ENCODE results near the gene CST9. TPM values are rescaled to one million over a fixed set of nuclear protein-coding genes. Genes with fewer than 3 reads are reported as not detected.

The CST9 gene
- total RNA-seq, 4 donors from 2014 or later = 0.44 TPM; not detected in 3

DNA sequence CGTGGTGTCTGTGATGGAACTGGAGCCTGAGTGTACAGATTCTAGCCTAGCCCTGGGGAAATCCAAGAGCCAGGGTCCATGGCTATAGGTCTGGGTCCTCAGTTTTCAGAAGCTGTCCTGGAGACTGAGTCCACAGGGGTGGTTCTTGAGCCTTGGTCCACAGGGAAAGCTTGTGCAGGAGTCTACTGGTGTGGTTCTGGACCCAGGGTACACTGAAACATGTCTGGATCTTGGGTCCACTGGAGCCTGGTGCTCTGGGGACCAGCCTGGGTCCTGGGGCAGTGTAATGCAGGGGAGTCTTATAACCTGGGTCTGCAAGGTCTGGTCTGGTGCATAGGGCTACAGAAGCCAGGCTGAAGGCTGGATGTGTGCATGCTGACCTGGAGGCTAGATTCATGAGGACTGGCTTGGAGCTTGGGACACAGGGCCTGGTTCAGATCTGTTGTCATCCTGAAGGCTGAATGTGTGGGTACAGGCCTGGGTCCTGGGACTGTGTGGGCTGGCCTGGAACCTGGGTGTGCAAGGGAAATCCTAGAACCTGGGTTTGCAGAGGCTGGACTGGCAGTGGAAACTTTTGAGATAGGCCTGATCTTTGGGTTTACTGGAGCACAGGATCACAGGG, 42.9 kb downstream of the CST9 start:
- TF ChIP-seq POLR2A (IDR thresholded peaks at IDR 0.05) (no peak), EP300 (IDR thresholded peaks at IDR 0.05) (no peak), CTCF (IDR thresholded peaks at IDR 0.05) (no peak)
- peaks cover 0 to 42% (median 5%) of the 10 kb centered on the region in 4 donors for H3K9me3 ChIP-seq
- no peak overlapping the region for H3K27ac ChIP-seq
- no peaks in the 10 kb centered on the region for H3K36me3 ChIP-seq
- H3K4me1 ChIP-seq = no peaks in the 10 kb centered on the region
- H3K4me3 ChIP-seq = no peak overlapping the region
- WGBS, 2 donors = 80% methylated on average over 1 of the region's 1 CpG; no CpG with 5 or more reads in 1 of the 2 donors
- DNase-seq (ENCODE audit: low spot score in 2 of 2) = no peak
- no peaks in the 10 kb centered on the region for H3K27me3 ChIP-seq

- Histone ChIP-seq H3K27me3 (no peaks in the 10 kb centered on the region), H3K9me3 (peaks cover 0 to 29% (median 2%) of the 10 kb centered on the region in 4 donors), H3K4me3 (no peak overlapping the region), H3K27ac (no peak overlapping the region), H3K4me1 (no peaks in the 10 kb centered on the region), H3K36me3 (no peaks in the 10 kb centered on the region)
- DNase-seq (ENCODE audit: low spot score in 2 of 2) = no peak
- WGBS, 2 donors = 43 to 56% methylated on average over 1 of the region's 1 CpG
- TF ChIP-seq POLR2A (IDR thresholded peaks at IDR 0.05) (no peak), CTCF (IDR thresholded peaks at IDR 0.05) (no peak), EP300 (IDR thresholded peaks at IDR 0.05) (no peak)
Observed at GRCh38 chr20:23554401-23554800, 51.3 kb downstream of the CST9 start.

Other genes with a start within 250 kb of the CST9 start
- 10 to 100 TPM; 16.3 to 37.2 (median 20.3) TPM for gene GZF1, start 243.7 kb downstream of the CST9 start, total RNA-seq
- 10 to 100 TPM; 10.9 to 16.1 (median 13.6) TPM for gene NAPB, start 184.4 kb downstream of the CST9 start, total RNA-seq
- not detected for gene CSTL1, start 166.2 kb downstream of the CST9 start, total RNA-seq
- gene CST11, start 153.0 kb downstream of the CST9 start, total RNA-seq = not detected
- gene CST8, start 114.8 kb downstream of the CST9 start, total RNA-seq = not detected
- not detected for gene CST9L, start 37.4 kb downstream of the CST9 start, total RNA-seq
- gene CST3, start 32.0 kb upstream of the CST9 start, total RNA-seq = 1,000 to 10,000 TPM in 3 of 4 donors, 100 to 1,000 TPM in 1; 870 to 2,325 (median 1,540) TPM
- gene CST4, start 83.1 kb upstream of the CST9 start, total RNA-seq = not detected
- gene CST1, start 145.0 kb upstream of the CST9 start, total RNA-seq = 10 to 100 TPM in 1 of 4 donors, 1 to 10 TPM in 2, not detected in 1; 2.2 to 11.0 (median 3.3) TPM
- gene CST2, start 220.8 kb upstream of the CST9 start, total RNA-seq = 1 to 10 TPM in 1 of 4 donors, under 1 TPM in 1, not detected in 2; 0.98 to 2.4 TPM